Measurements from ENCODE around the gene MANSC4.
"Not testable (repeated sequence)": the region's sequence is repeated elsewhere in the genome, so short reads cannot be mapped to it uniquely, and the experiment has no call there.

MANSC4 gene

DNA sequence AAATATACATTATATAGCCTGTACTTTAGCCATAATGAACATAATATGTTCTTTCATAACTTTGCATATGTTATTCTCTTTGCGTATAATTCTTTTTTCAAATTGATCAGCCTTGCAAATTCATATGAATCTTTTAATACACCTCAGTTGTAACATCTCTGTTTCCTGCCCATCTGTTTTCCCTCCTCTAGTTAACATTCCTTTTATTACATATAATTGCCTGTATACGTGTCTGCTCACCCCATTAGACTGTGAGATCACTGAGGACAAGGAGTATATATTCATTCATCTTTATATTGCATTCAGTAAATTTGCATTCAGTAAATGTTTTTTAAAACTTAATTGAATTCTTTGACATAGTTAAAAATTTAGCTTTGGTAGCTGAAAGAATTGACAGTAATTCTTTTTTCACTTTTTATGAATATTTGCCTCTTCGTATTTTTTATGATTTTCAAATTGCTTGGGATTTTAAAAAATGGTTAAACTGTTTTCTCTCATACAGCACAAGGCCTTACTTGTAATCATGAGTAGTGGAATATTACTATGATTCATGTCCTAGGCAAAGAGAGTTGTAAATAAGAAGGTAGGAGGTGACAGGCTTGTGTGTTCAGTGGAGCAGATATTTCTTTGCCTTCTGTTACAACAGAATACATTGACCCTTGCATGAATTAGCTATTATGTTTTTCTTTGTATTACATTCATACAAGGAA, 32.8 kb downstream of the MANSC4 start:
- no peak for DNase-seq

DNA sequence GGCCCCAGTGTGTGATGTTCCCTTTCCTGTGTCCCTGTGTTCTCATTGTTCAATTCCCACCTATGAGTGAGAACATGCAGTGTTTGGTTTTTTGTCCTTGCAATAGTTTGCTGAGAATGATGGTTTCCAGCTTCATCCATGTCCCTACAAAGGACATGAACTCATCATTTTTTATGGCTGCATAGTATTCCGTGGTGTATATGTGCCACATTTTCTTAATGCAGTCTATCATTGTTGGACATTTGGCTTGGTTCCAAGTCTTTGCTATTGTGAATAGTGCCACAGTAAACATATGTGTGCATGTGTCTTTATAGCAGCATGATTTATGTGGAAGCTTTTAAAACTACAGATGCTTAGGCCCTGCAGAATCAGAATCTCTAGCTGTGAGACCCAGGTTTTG, 34.3 kb downstream of the MANSC4 start:
- not testable (repeated sequence) for DNase-seq

DNA sequence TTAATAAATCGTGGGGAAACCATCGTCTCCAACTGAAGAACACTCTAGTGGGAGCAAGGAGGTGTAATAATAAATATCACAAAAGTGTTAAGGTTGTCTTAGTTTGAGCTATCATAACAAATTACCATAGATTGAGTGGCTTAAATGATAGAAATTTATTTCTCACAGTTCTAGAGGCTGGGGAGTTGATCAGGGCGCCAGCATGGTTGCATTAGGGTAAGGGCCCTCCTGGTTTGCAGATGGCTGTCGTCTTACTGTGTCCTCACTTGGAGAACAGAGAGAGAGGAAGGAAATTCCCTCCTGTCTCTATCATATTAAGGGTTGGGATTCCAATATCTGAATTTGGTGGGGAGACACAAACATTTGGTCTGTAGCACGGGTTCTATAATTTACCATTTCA, 36.4 kb downstream of the MANSC4 start:
- no peak for DNase-seq

DNA sequence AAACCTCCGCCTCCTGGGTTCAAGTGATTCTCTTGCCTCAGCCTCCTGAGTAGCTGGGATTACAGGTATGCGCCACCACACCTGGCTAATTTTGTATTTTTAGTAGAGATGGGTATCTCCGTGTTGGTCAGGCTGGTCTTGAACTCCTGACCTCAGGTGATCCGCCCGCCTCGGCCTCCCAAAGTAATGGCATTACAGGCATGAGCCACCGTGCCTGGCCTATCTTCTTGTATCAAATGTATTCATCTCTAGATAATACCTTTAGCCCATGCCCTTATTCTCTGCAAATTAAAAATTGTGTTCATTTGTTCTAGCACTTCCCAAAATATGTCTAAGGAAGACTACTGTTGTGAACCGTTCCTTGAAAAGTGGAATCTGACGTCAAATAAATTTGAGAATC, 45.7 kb downstream of the MANSC4 start:
- DNase-seq = not testable (repeated sequence)

DNA sequence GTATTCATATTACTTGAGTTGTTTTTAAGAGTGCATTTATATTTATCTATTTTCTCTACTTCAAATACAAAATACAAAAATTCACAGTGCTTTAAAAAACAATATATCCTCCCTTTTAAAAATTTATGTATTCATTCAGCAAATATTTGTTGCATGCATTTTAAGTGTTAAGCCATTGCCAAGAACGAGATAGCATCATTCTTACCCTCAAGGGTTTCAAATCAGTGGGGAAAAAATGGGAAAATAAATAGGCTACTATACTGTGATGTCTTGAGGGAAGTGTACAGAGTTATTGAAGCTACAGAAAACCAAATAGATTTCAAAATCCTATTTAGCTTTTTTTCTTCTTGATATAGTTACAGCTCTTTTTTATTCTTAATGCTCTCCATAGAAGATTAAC, 46.2 kb downstream of the MANSC4 start:
- no peak for DNase-seq

DNA sequence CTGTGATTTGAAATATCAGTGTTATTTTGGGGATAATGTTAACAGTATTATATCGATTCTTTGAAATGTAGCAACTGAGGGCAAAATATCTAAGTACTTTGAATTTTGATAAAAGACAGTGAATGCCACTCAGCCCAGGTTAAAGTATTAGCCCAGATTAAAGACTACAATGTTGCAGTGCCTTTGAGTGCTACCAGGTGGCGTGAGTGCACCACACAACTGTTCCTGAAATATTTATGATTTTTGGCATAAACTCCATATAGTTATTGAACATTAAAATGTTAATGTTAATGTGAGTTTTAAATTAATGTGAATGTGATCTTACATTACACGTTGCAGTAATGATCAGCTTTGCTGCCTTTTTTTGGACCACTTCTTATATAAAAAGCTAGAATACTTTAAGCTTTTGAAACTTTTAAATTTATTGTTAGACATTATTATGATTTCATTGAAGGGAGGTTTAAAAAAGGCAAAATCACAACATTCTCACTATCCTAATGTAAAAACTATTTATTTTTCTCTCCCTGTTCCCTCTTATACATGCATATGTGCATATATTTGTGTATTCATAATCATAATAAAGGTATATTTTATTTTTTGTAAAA, 46.9 kb downstream of the MANSC4 start:
- peak; percentile 41 for DNase-seq

DNA sequence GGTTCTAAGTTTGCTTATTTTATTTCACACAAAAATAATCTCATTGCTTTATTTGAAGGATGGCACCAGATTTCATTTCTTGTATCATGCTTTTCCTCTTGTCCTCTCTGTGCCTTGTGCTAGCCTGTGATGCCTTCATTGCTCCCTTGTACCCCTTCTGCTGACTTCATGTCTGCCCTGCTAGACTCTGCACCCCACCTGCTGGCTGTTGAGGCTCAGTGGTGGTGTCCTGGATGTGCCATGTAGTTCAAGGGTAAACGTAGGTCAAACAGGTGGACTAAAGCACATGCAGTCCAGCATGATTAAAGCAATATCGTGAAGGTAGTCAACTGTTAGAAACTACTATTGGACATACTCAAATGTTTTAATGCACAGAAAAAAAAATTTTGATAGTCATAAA, 47.8 kb downstream of the MANSC4 start:
- DNase-seq = peak; percentile 6

DNA sequence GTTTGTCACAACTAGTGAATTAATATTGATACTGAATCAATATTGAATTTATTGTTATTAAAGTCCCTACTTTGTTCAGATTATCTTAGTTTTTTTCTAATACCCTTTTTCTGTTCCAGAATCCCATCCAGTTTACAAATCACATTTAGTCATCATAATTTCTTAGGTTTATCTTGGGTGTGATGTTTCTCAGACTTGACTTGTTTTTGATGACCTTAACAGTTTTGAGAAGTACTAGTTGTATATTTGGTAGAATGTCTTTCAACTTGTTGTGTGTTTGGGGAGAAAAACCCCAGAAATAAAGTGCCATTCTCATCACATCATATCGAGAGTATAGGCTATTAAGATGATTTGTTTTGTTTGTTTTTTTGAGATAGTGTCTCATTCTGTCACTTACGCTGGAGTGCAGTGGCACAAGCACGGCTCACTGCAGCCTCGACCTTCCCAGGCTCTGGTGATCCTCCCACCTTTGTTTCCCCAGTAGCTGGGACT, 49.9 kb downstream of the MANSC4 start:
- no peak for DNase-seq

DNA sequence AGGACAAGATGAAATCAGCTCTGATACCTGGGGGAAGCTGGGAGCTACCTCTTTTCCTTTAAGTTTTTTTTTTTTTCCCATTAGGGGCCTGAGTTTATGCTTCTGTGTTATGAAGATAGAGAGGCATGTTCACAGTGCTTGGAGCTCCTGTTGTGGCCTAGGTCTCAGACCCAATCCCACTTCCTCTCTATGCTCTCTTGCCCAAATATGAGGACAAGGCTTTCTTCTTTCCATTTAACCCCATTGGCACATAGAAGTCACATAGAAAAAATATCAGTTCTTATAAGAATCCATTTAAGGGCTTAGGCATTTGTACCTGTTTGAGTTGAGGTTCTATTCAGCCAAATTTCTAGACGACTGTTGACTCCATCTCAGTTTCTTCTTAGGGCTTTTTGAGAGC, 56.8 kb downstream of the MANSC4 start:
- DNase-seq = no peak
